Calu3 (cell line): Measurements from ENCODE around the gene RNF187. TPM values are rescaled to one million over a fixed set of nuclear protein-coding genes. Genes with fewer than 3 reads are reported as not detected.

ENCODE experiments used
- BruUV-seq: library from RNA; stranded (reverse); fragments of 400-500 nt; replicated peaks from 2 replicates; lab custom pipeline; 2021; lab: Mats Ljungman, UMichigan
- CTCF ChIA-PET: fragments of 300-600 bp; sonication (Branson Sonifier 250); formaldehyde crosslinking; loops from one replicate; lab custom pipeline; 2022; ENCODE audit warnings: antibody characterized with exemption; lab: Charles Lee
- DNase-seq: peaks from one replicate; pipeline ENCODE4 v3.0.0; 2022
- H3K27ac Mint-ChIP-seq: one replicate; pipeline ENCODE4 v1.8.0; 2022; ENCODE audit warnings: mixed read lengths; ENCODE audit not compliant: unreplicated experiment
- H3K27me3 Mint-ChIP-seq: one replicate; pipeline ENCODE4 v1.8.0; 2022; ENCODE audit warnings: mixed read lengths; ENCODE audit not compliant: unreplicated experiment
- H3K36me3 Mint-ChIP-seq: one replicate; pipeline ENCODE4 v1.8.0; 2022; ENCODE audit warnings: mild to moderate bottlenecking, moderate library complexity, mixed read lengths; ENCODE audit not compliant: insufficient read depth, unreplicated experiment
- H3K4me1 Mint-ChIP-seq: one replicate; pipeline ENCODE4 v1.8.0; 2022; ENCODE audit warnings: mild to moderate bottlenecking, low read depth, mixed read lengths; ENCODE audit not compliant: unreplicated experiment
- H3K4me3 Mint-ChIP-seq: one replicate; pipeline ENCODE4 v1.8.0; 2022; ENCODE audit warnings: mild to moderate bottlenecking, low read depth, moderate library complexity, mixed read lengths; ENCODE audit not compliant: unreplicated experiment
- H3K9me3 Mint-ChIP-seq: one replicate; pipeline ENCODE4 v1.8.0; 2022; ENCODE audit warnings: low read depth, mixed read lengths; ENCODE audit not compliant: unreplicated experiment
- CTCF ChIP-seq: fragments of 200-600 bp; IDR thresholded peaks from one replicate; pipeline ENCODE4 v1.8.0; 2022; ENCODE audit warnings: antibody characterized with exemption; ENCODE audit not compliant: unreplicated experiment
- intact Hi-C: fragments of 100-400 bp; cut with micrococcal nuclease; formaldehyde crosslinking; loops from one replicate; pipeline ENCODE4 v1.10.0; 2022; ENCODE audit not compliant: unreplicated experiment
- total RNA-seq: library from RNA; stranded (reverse); gene quantifications from 2 replicates; pipeline ENCODE4 v1.2.3, GENCODE V29; 2022

The RNF187 gene
- total RNA-seq, 1 experiment from 2014 or later: 87.1 TPM

- CTCF ChIA-PET: no interaction called here
- TF ChIP-seq CTCF: no peak
- no peak for DNase-seq
- Mint-ChIP-seq H3K4me3 (peak overlapping the region; percentile 16), H3K9me3 (no peaks in the 10 kb centered on the region), H3K36me3 (peaks cover 62% of the 10 kb centered on the region), H3K4me1 (peaks cover 14% of the 10 kb centered on the region), H3K27me3 (no peaks in the 10 kb centered on the region), H3K27ac (peak overlapping the region; percentile 76)
- intact Hi-C loops: no loop called here
- no TSS peak for BruUV-seq
These were observed 3.2 kb downstream of the RNF187 start for GRCh38 chr1:228490120-228491078.

DNA sequence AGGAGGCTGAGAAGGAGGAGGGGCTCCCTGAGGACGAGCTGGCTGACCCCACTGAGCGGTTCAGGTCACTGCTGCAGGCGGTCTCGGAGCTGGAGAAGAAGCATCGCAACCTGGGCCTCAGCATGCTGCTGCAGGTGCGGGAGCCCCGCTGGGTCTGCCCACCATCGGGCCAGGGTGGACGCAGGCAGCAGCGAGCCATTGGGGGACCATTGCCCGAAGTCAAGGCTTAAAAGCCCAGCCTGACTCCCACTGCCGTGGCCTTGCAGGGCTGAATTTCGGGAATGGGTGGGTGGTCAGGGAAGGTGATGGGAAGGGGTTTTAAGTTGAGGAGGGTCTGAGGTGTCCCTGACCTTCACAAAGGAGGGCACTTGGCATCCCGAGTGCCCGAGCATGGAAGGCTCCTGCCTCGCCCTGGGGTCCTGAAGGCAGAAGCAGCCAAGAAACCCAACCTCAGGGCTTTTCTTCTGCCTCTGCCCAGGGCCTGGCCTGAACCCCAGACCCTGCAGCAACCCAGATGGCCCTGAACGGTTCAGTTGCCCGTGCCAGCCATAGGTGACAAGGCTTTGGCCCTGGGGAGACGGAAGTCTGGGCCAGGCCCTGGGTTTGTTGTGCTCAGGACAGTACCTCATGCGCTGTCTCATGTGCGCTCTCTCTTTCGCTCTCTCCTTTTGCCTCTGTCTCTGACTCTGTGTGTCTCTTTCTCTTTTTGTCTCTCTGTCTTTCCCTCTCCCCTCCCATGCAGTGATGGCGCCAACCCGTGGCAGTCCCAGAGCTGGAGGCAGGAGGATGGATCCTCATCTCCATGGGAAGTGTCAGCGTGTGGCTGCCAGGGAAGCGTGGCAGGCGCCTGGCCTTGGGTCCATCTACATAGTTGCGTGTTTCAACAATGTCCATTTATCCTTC lies 6.2 kb downstream of the RNF187 start:
- no peak for TF ChIP-seq CTCF
- Mint-ChIP-seq H3K27me3 (no peaks in the 10 kb centered on the region), H3K4me1 (peaks cover 14% of the 10 kb centered on the region), H3K27ac (no peak overlapping the region), H3K36me3 (peaks cover 50% of the 10 kb centered on the region), H3K4me3 (no peak overlapping the region), H3K9me3 (no peaks in the 10 kb centered on the region)
- intact Hi-C loops: no loop called here
- CTCF ChIA-PET: interaction anchor here (0.6 kb wide), 1 partner anchor 39 kb away, joined by 3 read pairs; no protein-coding TSS in a partner anchor
- DNase-seq: no peak
- BruUV-seq: no TSS peak

DNA sequence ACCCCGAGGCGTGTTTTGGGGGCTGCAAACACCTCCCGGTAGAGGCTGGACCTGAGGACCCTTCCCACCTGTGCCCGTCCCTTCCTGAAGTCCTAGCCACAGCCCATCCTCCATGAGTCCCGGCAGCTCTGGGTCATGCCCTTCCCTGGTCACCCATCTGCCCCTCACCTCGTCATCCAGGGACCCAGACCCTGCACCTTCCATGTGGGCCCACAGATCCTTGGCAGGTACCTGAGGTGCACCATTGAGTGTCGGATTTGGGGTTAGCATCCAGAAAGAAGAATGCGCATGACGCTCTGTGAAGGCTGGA lies 6.8 kb downstream of the RNF187 start:
- DNase-seq: no peak
- Mint-ChIP-seq H3K27me3 (no peaks in the 10 kb centered on the region), H3K4me3 (no peak overlapping the region), H3K9me3 (no peaks in the 10 kb centered on the region), H3K27ac (no peak overlapping the region), H3K36me3 (peaks cover 44% of the 10 kb centered on the region), H3K4me1 (peaks cover 14% of the 10 kb centered on the region)
- CTCF ChIA-PET: no interaction called here
- intact Hi-C loops: no loop called here
- TF ChIP-seq CTCF: no peak
- BruUV-seq: no TSS peak

- DNase-seq: no peak
- Mint-ChIP-seq H3K4me3 (no peak overlapping the region), H3K36me3 (peaks cover 40% of the 10 kb centered on the region), H3K27ac (no peak overlapping the region), H3K9me3 (no peaks in the 10 kb centered on the region), H3K27me3 (no peaks in the 10 kb centered on the region), H3K4me1 (peaks cover 14% of the 10 kb centered on the region)
- intact Hi-C loops: no loop called here
- CTCF ChIA-PET: no interaction called here
- BruUV-seq: no TSS peak
- TF ChIP-seq CTCF: no peak
These were observed 7.2 kb downstream of the RNF187 start for GRCh38 chr1:228494391-228494790.
